CD8-positive, alpha-beta memory T cell (primary cell): Measurements from ENCODE around the gene ZMYND11. TPM values are rescaled to one million over a fixed set of nuclear protein-coding genes. Genes with fewer than 3 reads are reported as not detected.

Source experiments
- CTCF ChIA-PET: fragments of 350-600 bp; sonication (Branson Sonifier 250); formaldehyde crosslinking; loops from one replicate; lab custom pipeline; 2021; ENCODE audit warnings: antibody characterized with exemption; lab: Charles Lee
- POLR2A ChIA-PET: fragments of 350-600 bp; sonication (Branson Sonifier 250); formaldehyde crosslinking; loops from one replicate; lab custom pipeline; 2021; ENCODE audit warnings: antibody characterized with exemption; lab: Charles Lee
- DNase-seq, 5 donors: peaks; one replicate each; pipeline versions ENCODE4 v3.0.0 to v3.0.0-alpha.2; 2020 to 2022; ENCODE audit warnings: mixed read lengths in 1 of 5
- H3K27ac ChIP-seq: one replicate; pipeline ENCODE4 v1.7.0; 2013; ENCODE audit warnings: low read depth, mild to moderate bottlenecking, low read length, moderate library complexity
- H3K27me3 ChIP-seq: 2 replicates; pipeline ENCODE4 v1.7.0; 2013; ENCODE audit warnings: low read length, mild to moderate bottlenecking; ENCODE audit not compliant: insufficient read depth, poor library complexity, severe bottlenecking
- H3K36me3 ChIP-seq: 2 replicates; pipeline ENCODE4 v1.7.0; 2013; ENCODE audit warnings: mild to moderate bottlenecking, low read length, moderate library complexity; ENCODE audit not compliant: insufficient read depth
- H3K4me1 ChIP-seq: 2 replicates; pipeline ENCODE4 v1.7.0; 2013; ENCODE audit warnings: mild to moderate bottlenecking, low read length, moderate library complexity; ENCODE audit not compliant: insufficient read depth
- H3K4me3 ChIP-seq: 2 replicates; pipeline ENCODE4 v1.7.0; 2013; ENCODE audit warnings: mild to moderate bottlenecking, low read length
- H3K9me3 ChIP-seq: 2 replicates; pipeline ENCODE4 v1.7.0; 2013; ENCODE audit warnings: mild to moderate bottlenecking, low read length
- H3K27ac Mint-ChIP-seq, 8 donors: one replicate each; pipeline ENCODE4 v1.8.0; 2020 to 2021; ENCODE audit warnings: mixed read lengths in 8 of 8, mild to moderate bottlenecking in 6 of 8, inconsistent platforms in 3 of 8, moderate library complexity in 3 of 8
- H3K27me3 Mint-ChIP-seq, 2 donors: one replicate each; pipeline ENCODE4 v1.8.0; 2020 to 2021; ENCODE audit warnings: mixed read lengths in 2 of 2, mild to moderate bottlenecking in 1 of 2, moderate library complexity in 1 of 2
- H3K36me3 Mint-ChIP-seq, 3 donors: one replicate each; pipeline ENCODE4 v1.8.0; 2020 to 2021; ENCODE audit warnings: mixed read lengths in 3 of 3, inconsistent platforms in 1 of 3, mild to moderate bottlenecking in 1 of 3
- H3K4me1 Mint-ChIP-seq, 3 donors: one replicate each; pipeline ENCODE4 v1.8.0; 2020 to 2021; ENCODE audit warnings: mixed read lengths in 3 of 3, inconsistent platforms in 1 of 3, mild to moderate bottlenecking in 1 of 3
- H3K4me3 Mint-ChIP-seq, 7 donors: one replicate each; pipeline ENCODE4 v1.8.0; 2020 to 2021; ENCODE audit warnings: mixed read lengths in 7 of 7, mild to moderate bottlenecking in 6 of 7, moderate library complexity in 4 of 7, inconsistent platforms in 2 of 7
- H3K9me3 Mint-ChIP-seq, 5 donors: one replicate each; pipeline ENCODE4 v1.8.0; 2020 to 2022; ENCODE audit warnings: mixed read lengths in 5 of 5, mild to moderate bottlenecking in 3 of 5, moderate library complexity in 2 of 5, inconsistent platforms in 1 of 5
- polyA plus RNA-seq: library from polyadenylated mRNA; unstranded; fragments of 300-500 nt; fragmentation: Illumina TruSeq; gene quantifications from one replicate; pipeline ENCODE4 v1.2.3, GENCODE V29; 2021
- total RNA-seq, 2 experiments: library from RNA; stranded (reverse); gene quantifications; one replicate each; pipeline ENCODE4 v1.2.3, GENCODE V29; 2021

The ZMYND11 gene
- total and polyA plus RNA-seq, 3 experiments from 2014 or later, result 34.9 to 53.5 (median 36.7) TPM

DNA sequence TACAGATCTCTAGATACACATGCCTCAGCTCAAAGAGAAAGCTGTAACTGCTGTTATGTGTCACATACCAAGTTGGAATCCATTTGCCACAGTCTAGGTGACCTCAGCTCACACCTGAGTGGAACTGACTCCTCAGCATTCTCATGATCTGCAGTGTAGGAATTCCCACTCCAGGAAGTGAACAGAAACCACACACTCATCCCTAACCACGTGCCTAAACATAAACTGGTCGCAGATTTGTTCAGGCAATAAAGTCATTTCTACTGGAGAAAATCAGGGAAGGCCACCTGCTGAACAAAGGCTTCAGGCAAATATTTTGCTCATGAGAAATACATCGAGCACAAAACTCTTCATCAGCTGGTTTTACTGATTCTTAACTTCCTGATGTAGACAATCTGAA is 23.0 kb upstream of the ZMYND11 start:
- Histone ChIP-seq H3K27me3 (no peaks in the 10 kb centered on the region), H3K36me3 (no peaks in the 10 kb centered on the region), H3K4me3 (no peak overlapping the region), H3K27ac (no peak overlapping the region), H3K9me3 (no peaks in the 10 kb centered on the region), H3K4me1 (no peaks in the 10 kb centered on the region)
- H3K27ac Mint-ChIP-seq, result no peak overlapping the region
- peaks cover 4 to 26% of the 10 kb centered on the region in 2 donors for H3K27me3 Mint-ChIP-seq
- peaks cover 4 to 15% (median 11%) of the 10 kb centered on the region in 5 donors for H3K9me3 Mint-ChIP-seq
- H3K4me3 Mint-ChIP-seq, result no peak overlapping the region
- no peak for DNase-seq
- no peaks in the 10 kb centered on the region for H3K4me1 Mint-ChIP-seq
- H3K36me3 Mint-ChIP-seq, result peaks cover 0 to 12% (median 0%) of the 10 kb centered on the region in 3 donors
- ChIA-PET POLR2A (no interaction called here), CTCF (no interaction called here)

DNA sequence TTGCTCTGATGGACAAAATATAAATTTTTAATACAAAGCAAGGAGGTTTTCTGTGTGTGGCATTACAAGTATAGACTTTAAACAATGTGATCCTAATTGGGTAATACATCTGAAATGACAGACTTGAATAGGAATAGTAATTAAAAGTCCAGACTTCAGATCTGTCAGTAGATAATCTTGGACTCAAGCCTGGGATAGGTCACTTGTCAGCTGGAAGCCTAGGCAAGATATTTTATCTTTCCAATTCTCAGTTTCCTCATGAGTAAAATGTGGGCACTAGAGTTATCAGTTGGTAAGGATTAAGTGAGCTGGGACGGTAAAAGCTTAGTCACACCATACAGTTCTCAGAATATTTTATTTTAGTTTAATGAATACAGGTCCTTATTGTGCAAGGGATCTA is 10.4 kb upstream of the ZMYND11 start:
- no peak overlapping the region for H3K27ac ChIP-seq

DNA sequence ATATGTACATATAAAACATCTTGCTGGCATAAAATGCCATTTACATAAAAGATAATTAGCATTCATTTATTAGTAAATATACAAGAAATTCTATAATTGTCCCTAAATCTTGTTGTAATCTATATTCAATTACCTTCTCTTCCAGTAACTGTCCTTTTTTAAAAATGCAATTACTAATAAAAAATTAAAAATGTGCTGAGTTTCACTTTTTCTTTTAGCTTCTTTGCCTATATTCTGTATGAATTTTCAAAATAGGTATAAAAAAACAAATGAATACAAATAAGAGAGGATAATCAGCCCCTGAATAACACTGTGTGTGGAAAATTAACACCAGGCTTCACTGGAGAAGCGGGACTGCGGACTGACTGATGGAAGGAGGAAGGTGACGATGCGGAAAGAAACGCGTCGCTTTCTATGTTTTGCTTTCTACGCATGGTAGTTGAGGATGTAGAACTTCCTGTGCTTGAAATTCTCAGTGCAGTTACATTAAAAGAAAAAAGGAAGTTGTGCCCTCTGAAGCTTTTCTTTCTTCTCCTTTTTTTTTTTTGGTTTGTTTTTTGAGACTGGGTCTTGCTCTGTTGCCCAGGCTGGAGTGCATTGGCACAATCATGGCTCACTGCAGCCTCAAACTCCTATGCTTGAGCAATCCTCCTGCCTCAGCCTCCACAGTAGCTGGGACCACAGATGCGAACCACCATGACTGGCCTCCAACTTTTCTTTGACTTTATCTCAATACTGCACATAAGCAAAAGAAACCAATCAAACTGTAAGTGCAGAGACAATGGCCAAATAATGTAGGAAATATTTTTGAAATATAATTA is 7.4 kb upstream of the ZMYND11 start:
- H3K27ac ChIP-seq, result peak overlapping the region; percentile 29
- ChIA-PET POLR2A (no interaction called here), CTCF (no interaction called here)

More for the DNA sequence above, 10.4 kb upstream of the ZMYND11 start:
- Mint-ChIP-seq H3K36me3 (peaks cover 0 to 14% (median 5%) of the 10 kb centered on the region in 3 donors), H3K27me3 (peaks cover 21 to 35% of the 10 kb centered on the region in 2 donors), H3K9me3 (peaks cover 0 to 15% (median 4%) of the 10 kb centered on the region in 5 donors), H3K4me1 (peaks cover 11 to 13% (median 13%) of the 10 kb centered on the region in 3 donors), H3K27ac (no peak overlapping the region), H3K4me3 (no peak overlapping the region)
- ChIA-PET POLR2A (no interaction called here), CTCF (no interaction called here)
- Histone ChIP-seq H3K27me3 (no peaks in the 10 kb centered on the region), H3K9me3 (no peaks in the 10 kb centered on the region), H3K4me3 (no peak overlapping the region), H3K4me1 (peaks cover 6% of the 10 kb centered on the region), H3K36me3 (no peaks in the 10 kb centered on the region)
- DNase-seq, result no peak

DNA sequence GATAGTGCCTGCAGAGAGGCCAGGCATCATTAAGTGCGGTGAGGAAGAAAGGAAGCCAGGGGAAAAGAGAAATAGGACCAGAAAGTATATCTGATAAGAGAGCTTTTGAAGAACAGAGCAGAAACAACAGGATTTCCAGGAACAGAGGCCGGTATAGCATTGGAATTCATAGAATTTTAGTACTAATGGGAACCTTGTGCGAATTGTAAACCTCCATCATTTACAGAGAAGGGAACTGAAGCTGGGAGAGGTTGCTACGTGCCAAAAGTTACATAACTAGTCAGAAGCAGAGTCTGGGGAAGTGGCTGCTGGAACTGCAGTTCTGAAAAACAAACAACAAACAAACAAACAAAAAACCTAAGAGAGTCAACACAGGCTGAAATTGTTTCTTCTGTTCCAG is 5.4 kb upstream of the ZMYND11 start:
- H3K36me3 Mint-ChIP-seq, result peaks cover 0 to 3% (median 0%) of the 10 kb centered on the region in 3 donors
- no peaks in the 10 kb centered on the region for H3K9me3 Mint-ChIP-seq
- ChIA-PET POLR2A (no interaction called here), CTCF (no interaction called here)
- Histone ChIP-seq H3K4me3 (no peak overlapping the region), H3K27ac (no peak overlapping the region), H3K4me1 (peaks cover 16% of the 10 kb centered on the region), H3K9me3 (no peaks in the 10 kb centered on the region), H3K36me3 (no peaks in the 10 kb centered on the region), H3K27me3 (no peaks in the 10 kb centered on the region)
- H3K4me3 Mint-ChIP-seq, result peak overlapping the region in 1 of 7 donors; percentile 75
- peaks cover 31 to 42% (median 35%) of the 10 kb centered on the region in 3 donors for H3K4me1 Mint-ChIP-seq
- DNase-seq, result no peak
- peak overlapping the region in 3 of 8 donors; percentile 5 to 55 (median 30) for H3K27ac Mint-ChIP-seq
- H3K27me3 Mint-ChIP-seq, result peaks cover 2 to 4% of the 10 kb centered on the region in 2 donors

More for the DNA sequence above, 7.4 kb upstream of the ZMYND11 start:
- no peaks in the 10 kb centered on the region for H3K36me3 ChIP-seq
- H3K9me3 Mint-ChIP-seq, result peaks cover 0 to 3% (median 2%) of the 10 kb centered on the region in 5 donors
- H3K27me3 Mint-ChIP-seq, result peaks cover 4 to 11% of the 10 kb centered on the region in 2 donors
- H3K4me3 Mint-ChIP-seq, result peak overlapping the region; percentile 75 to 93 (median 90)
- peaks cover 0 to 4% (median 2%) of the 10 kb centered on the region in 3 donors for H3K36me3 Mint-ChIP-seq
- peak in 3 of 5 donors; percentile 10 to 33 (median 27) for DNase-seq
- peaks cover 6% of the 10 kb centered on the region for H3K4me1 ChIP-seq
- peaks cover 14 to 26% (median 20%) of the 10 kb centered on the region in 3 donors for H3K4me1 Mint-ChIP-seq
- peak overlapping the region; percentile 29 to 99 (median 88) for H3K27ac Mint-ChIP-seq
- H3K9me3 ChIP-seq, result no peaks in the 10 kb centered on the region
- peak overlapping the region; percentile 44 for H3K4me3 ChIP-seq
- no peaks in the 10 kb centered on the region for H3K27me3 ChIP-seq

DNA sequence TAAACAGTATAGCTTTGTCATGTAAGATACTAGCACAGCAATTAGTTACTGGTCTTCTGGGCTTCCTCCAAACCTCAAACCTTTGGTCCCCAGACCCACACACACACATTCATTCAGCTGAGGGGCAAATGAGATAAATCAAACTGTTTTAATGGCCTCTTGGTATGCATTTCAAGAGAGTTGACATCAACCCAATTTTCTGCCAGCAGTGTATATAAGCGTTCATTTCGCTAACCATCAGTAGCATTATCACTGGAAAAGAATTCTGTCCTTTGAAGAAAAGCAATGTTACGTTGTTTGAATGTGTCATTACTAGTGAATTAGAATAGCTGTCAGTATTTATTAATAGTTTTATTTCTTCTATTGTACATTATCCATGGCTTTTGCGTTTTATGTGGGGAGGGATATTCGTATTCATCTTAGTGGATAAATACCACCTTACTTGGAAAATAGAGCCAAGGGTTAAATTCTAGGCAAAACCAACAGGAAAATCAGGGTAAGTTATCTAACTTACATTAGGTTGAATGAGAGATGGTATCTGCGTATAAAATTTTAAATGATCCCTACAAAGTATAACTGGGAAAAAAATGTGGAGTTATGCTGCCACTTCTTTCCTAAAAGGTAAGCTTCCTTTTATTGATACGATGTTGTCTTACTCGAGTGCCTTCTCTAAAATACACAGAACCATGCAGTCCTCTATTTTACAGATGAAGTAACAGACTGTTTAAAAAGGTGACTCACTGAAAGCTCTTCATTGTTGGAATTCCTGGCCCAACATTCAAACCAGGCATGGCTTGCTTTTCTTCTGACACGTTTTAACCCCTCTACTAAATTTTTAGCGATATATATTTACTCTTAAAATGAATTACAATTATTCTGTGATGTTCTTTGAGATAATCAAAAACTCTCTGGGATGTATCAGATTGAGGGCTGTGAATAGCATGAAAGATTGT is 2.0 kb upstream of the ZMYND11 start:
- Histone ChIP-seq H3K4me1 (peaks cover 27% of the 10 kb centered on the region), H3K36me3 (no peaks in the 10 kb centered on the region), H3K27me3 (no peaks in the 10 kb centered on the region), H3K9me3 (no peaks in the 10 kb centered on the region), H3K4me3 (no peak overlapping the region), H3K27ac (no peak overlapping the region)
- peak overlapping the region; percentile 87 to 95 (median 92) for H3K4me3 Mint-ChIP-seq
- H3K9me3 Mint-ChIP-seq, result no peaks in the 10 kb centered on the region
- H3K27ac Mint-ChIP-seq, result peak overlapping the region in 3 of 8 donors; percentile 93 to 95 (median 95)
- H3K27me3 Mint-ChIP-seq, result peaks cover 0 to 5% of the 10 kb centered on the region in 2 donors
- peaks cover 0 to 7% (median 0%) of the 10 kb centered on the region in 3 donors for H3K36me3 Mint-ChIP-seq
- H3K4me1 Mint-ChIP-seq, result peaks cover 39 to 48% (median 40%) of the 10 kb centered on the region in 3 donors
- no peak for DNase-seq
- CTCF ChIA-PET, result no interaction called here
- POLR2A ChIA-PET, result interaction anchor here (0.9 kb wide), 1 partner anchor 337 kb away, joined by 3 read pairs; no protein-coding TSS in a partner anchor

DNA sequence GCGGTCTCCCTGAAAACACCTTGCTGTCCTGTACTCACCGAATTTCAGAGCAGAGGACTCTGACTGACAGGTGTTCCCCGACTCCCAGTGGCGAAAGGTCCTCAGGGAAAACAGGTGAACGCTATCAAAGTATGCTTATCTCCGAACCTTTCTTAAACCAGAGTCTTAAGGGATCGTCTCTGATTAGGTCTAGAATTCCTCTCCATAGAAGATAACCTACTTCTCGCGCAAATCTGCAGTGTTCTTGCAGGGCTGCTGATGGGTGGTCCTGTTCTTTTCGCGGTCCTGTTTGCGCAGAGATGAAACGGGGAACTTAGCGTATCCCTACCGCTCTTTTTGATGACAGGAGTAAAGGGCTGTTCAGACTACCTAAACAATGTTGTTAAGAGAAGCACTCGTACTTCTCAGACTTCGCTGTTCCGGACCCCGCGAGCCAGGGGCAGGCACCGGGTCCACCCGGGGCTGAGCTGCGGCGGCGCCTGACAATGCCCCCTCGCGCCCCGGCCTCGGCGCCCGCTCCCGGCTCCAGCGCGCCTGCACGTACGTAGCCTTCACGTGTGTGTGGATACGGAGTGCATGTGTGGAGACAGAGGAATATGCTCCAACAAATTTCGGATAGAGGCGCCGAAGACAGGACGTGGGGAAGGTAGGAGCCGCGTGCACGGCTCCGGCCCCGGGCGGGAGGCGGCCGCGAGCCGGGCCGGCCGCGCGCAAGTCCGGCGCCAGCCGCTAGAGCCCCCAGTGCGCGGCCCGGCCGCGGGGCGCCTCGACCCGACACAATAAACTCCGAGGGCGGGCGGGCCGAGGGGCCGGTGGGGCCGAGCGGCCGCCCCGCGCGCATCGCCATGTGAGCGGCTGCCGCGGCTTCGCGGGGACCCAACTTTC is 766 bp upstream of the ZMYND11 start:
- no peaks in the 10 kb centered on the region for H3K27me3 ChIP-seq
- peak overlapping the region; percentile 40 for H3K27ac ChIP-seq

More for the DNA sequence above, 766 bp upstream of the ZMYND11 start:
- peaks cover 47 to 61% (median 51%) of the 10 kb centered on the region in 3 donors for H3K4me1 Mint-ChIP-seq
- no peaks in the 10 kb centered on the region for H3K9me3 Mint-ChIP-seq
- H3K4me3 ChIP-seq, result peak overlapping the region; percentile 76
- no peaks in the 10 kb centered on the region for H3K9me3 ChIP-seq
- CTCF ChIA-PET, result no interaction called here
- no peaks in the 10 kb centered on the region for H3K36me3 ChIP-seq
- H3K27ac Mint-ChIP-seq, result peak overlapping the region; percentile 85 to 96 (median 92)
- DNase-seq, result peak; percentile 6 to 53 (median 33)
- H3K4me3 Mint-ChIP-seq, result peak overlapping the region; percentile 87 to 95 (median 92)
- peaks cover 24% of the 10 kb centered on the region for H3K4me1 ChIP-seq
- H3K27me3 Mint-ChIP-seq, result peaks cover 0 to 5% of the 10 kb centered on the region in 2 donors
- POLR2A ChIA-PET, result interaction anchor here (0.6 kb wide), 1 partner anchor 316 kb away, joined by 4 read pairs; no protein-coding TSS in a partner anchor
- H3K36me3 Mint-ChIP-seq, result peaks cover 0 to 7% (median 0%) of the 10 kb centered on the region in 3 donors
